HepG2 (cell line): ENCODE measurements around the gene KIFAP3. TPM values are rescaled to one million over a fixed set of nuclear protein-coding genes. Genes with fewer than 3 reads are reported as not detected.
A peak's percentile ranks its signal among the peaks of the same experiment; 100 is the strongest.

Experiments used
- AHDC1 ChIP-seq: sonication (generic); formaldehyde crosslinking; IDR thresholded peaks from 2 replicates; pipeline ENCODE4 v1.5.1; 2020; ENCODE audit warnings: mild to moderate bottlenecking, missing genetic modification reagents, borderline replicate concordance
- ARID2 ChIP-seq: sonication (generic); formaldehyde crosslinking; IDR thresholded peaks from 2 replicates; pipeline ENCODE4 v1.8.1; 2022; ENCODE audit warnings: mild to moderate bottlenecking, missing genetic modification reagents, borderline replicate concordance
- ARID3A ChIP-seq: IDR thresholded peaks from 2 replicates; pipeline ENCODE4 v1.6.1; 2012; ENCODE audit warnings: low read depth, low read length, improper control_type of control experiment
- BCL3 ChIP-seq: sonication (generic); formaldehyde crosslinking; IDR thresholded peaks from 2 replicates; pipeline ENCODE4 v1.5.1; 2020; ENCODE audit warnings: mild to moderate bottlenecking, missing genetic modification reagents, moderate library complexity
- BCL6 ChIP-seq: IDR thresholded peaks from 2 replicates; pipeline ENCODE4 v1.6.1; 2016; ENCODE audit warnings: missing genetic modification reagents, missing compliant biosample characterization
- GTF3A ChIP-seq: sonication (generic); formaldehyde crosslinking; conservative IDR thresholded peaks from 2 replicates; pipeline ENCODE4 v1.4.0; 2020; ENCODE audit warnings: mild to moderate bottlenecking, missing genetic modification reagents
- HOXA5 ChIP-seq: sonication (generic); formaldehyde crosslinking; IDR thresholded peaks from 2 replicates; pipeline ENCODE4 v1.4.0; 2020; ENCODE audit warnings: missing genetic modification reagents
- HOXD1 ChIP-seq: sonication (generic); formaldehyde crosslinking; IDR thresholded peaks from 2 replicates; pipeline ENCODE4 v1.5.0; 2020; ENCODE audit warnings: missing genetic modification reagents
- KMT2B ChIP-seq: IDR thresholded peaks from 2 replicates; pipeline ENCODE4 v1.6.1; 2016; ENCODE audit warnings: missing genetic modification reagents, missing compliant biosample characterization
- MATR3 ChIP-seq: sonication (generic); formaldehyde crosslinking; IDR thresholded peaks from 2 replicates; pipeline ENCODE4 v1.4.0; 2020; ENCODE audit warnings: missing genetic modification reagents
- PCBP2 ChIP-seq: fragments of 200-400 bp; formaldehyde crosslinking; optimal IDR thresholded peaks from 2 replicates; pipeline ENCODE3; 2018; ENCODE audit warnings: low read length, low read depth; ENCODE audit not compliant: poor library complexity, severe bottlenecking
- SOX6 ChIP-seq, 2 experiments: fragments of 450-650 bp in 1 of 2; sonication (generic) in 1 of 2; formaldehyde crosslinking in 1 of 2; IDR thresholded peaks; 2 replicates each; pipeline versions ENCODE4 v1.4.0 to v1.6.1; 2017 to 2020; ENCODE audit warnings: antibody characterized with exemption in 1 of 2, mild to moderate bottlenecking in 1 of 2, missing genetic modification reagents in 1 of 2
- SUZ12 ChIP-seq: fragments of 150-350 bp; IDR thresholded peaks from 2 replicates; pipeline ENCODE4 v1.6.1; 2014; ENCODE audit warnings: low read depth, low read length
- TP53 ChIP-seq: sonication (generic); formaldehyde crosslinking; conservative IDR thresholded peaks from 2 replicates; pipeline ENCODE4 v1.4.0; 2020; ENCODE audit warnings: missing genetic modification reagents
- ZFY ChIP-seq: sonication (generic); formaldehyde crosslinking; IDR thresholded peaks from 2 replicates; pipeline ENCODE4 v1.4.0; 2020; ENCODE audit warnings: missing genetic modification reagents
- ZNF136 ChIP-seq: sonication (generic); formaldehyde crosslinking; IDR thresholded peaks from 2 replicates; pipeline ENCODE4 v1.8.1; 2022; ENCODE audit warnings: low read depth, mild to moderate bottlenecking, moderate library complexity, missing genetic modification reagents
- ZNF33A ChIP-seq: sonication (generic); formaldehyde crosslinking; IDR thresholded peaks from 2 replicates; pipeline ENCODE4 v1.5.1; 2020; ENCODE audit warnings: missing genetic modification reagents, mild to moderate bottlenecking, moderate library complexity, borderline replicate concordance
- ZNF782 ChIP-seq: sonication (generic); formaldehyde crosslinking; IDR thresholded peaks from 2 replicates; pipeline ENCODE4 v1.4.0; 2020; ENCODE audit warnings: missing genetic modification reagents, mild to moderate bottlenecking, borderline replicate concordance
- ZSCAN5A ChIP-seq: sonication (generic); formaldehyde crosslinking; IDR thresholded peaks from 2 replicates; pipeline ENCODE4 v1.8.0; 2022; ENCODE audit warnings: mild to moderate bottlenecking, missing genetic modification reagents, borderline replicate concordance
- polyA plus RNA-seq, 8 experiments: library from polyadenylated mRNA; depleted of rRNA in 3 of 8; stranded (reverse) in 7 of 8; unstranded in 1 of 8; fragments of >200 nt; fragmentation: Illumina TruSeq in 4 of 8; extraction: Trizol in 4 of 8; gene quantifications; 2 replicates each; pipeline versions ENCODE4 v1.2.1 to v1.2.3, GENCODE V29; 2011 to 2016; ENCODE audit warnings: low read depth in 4 of 8, missing spikeins in 1 of 8, mixed read lengths in 1 of 8; ENCODE audit not compliant: insufficient read depth in 1 of 8
- total RNA-seq, 5 experiments: library from RNA; depleted of rRNA; stranded (reverse); fragments of >200 nt; fragmentation: Illumina TruSeq; extraction: Trizol; gene quantifications; 2 replicates each; pipeline ENCODE4 v1.2.3, GENCODE V29; 2016; ENCODE audit warnings: low read depth in 1 of 5

KIFAP3 gene
- total and polyA plus RNA-seq, 2 of the 13 experiments (the other 11 are each of a cell fraction or from before 2014, with no cell fraction given) = 3.4 to 10.0 TPM

- TF ChIP-seq SOX6 (IDR thresholded peaks at IDR 0.05) (no peak), SOX6 (CRISPR knock-in tag; IDR thresholded peaks at IDR 0.05) (peak; percentile 66), HOXA5 (CRISPR knock-in tag) (no peak), ARID3A (0 out of 2 replicates have a peak, but pooled peaks have one; percentile 8), GTF3A (0 out of 2 replicates have a peak, but pooled peaks have one; percentile 58), KMT2B (CRISPR knock-in tag) (peak; percentile 85), ZSCAN5A (CRISPR knock-in tag) (no peak), TP53 (no peak), ARID2 (CRISPR knock-in tag) (no peak), ZFY (CRISPR knock-in tag) (peak; percentile 90), HOXD1 (CRISPR knock-in tag) (no peak), ZNF136 (no peak), ZNF782 (CRISPR knock-in tag) (no peak; the same call in 1 of the 2 replicates), SUZ12 (no peak), BCL3 (CRISPR knock-in tag) (no peak), MATR3 (CRISPR knock-in tag) (no peak), BCL6 (CRISPR knock-in tag) (no peak), PCBP2 (no peak), ZNF33A (CRISPR knock-in tag) (no peak), AHDC1 (peak; percentile 27; the same call in 1 of the 2 replicates)
Observed at GRCh38 chr1:170074250-170075157, at the start of gene KIFAP3 (continued).
